Amniotic stem cell (primary cell): Measurements from ENCODE around the gene DVL2.
"Not testable (repeated sequence)": the region's sequence is repeated elsewhere in the genome, so short reads cannot be mapped to it uniquely, and the experiment has no call there.

Experiments
- DNase-seq: peaks from one replicate; lab custom pipeline; 2025; lab: John Stamatoyannopoulos, UW

The DVL2 gene

DNA sequence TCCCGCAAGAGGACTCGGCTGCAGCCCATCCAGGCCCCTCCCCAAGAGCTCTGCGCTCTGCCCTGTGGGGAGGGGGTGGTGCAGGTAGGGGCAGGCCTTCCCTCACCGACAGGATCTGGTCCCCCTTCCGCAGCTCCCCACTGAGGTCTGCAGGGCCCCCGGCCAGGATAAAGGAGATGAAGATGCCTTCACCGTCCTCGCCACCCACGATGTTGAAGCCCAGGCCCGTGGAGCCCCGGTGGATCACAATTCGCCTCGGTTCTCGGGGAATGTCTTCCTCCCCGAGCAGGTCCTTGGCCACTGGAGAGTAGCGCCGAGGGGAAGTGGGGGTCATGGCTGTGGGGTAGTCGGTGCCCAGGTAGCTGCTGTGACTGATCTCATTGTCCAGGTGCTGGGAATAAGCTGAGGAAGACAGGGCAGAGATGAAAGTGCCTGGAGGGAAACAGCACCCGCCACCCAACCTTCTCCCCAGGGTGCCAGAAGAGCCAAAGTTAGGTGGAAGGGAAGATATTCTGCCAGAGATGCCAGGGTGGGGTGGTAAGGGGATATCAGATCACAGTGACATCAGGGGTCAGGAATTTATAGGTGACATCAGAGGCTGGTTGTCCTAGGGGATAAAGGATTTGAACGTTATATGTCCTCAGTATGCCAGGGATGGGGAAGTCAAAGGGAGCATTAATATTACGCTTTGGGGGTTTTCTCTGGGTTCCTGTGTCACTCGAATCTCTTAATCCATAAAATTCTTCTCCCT is 37.5 kb downstream of the DVL2 start:
- no peak for DNase-seq

DNA sequence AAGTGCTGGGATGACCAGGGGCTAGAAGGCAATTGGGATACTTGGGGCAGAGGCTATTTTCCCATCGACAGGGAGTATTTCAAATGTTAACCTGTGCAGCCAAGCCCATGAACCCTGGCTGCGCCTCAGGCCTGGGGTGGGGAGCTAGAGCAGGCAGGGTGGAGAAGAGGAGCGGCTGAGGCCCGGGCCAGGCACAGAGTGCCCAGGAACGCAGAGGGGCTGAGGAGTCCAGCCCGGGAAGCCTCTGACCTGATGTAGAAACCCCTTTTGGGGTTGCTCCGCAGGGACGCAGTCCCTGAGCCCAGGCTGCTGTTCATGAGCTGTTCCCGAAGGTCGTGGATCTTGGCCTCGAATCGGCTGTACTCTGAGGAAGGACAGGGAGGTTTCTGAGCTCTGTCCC is 38.3 kb downstream of the DVL2 start:
- no peak for DNase-seq

DNA sequence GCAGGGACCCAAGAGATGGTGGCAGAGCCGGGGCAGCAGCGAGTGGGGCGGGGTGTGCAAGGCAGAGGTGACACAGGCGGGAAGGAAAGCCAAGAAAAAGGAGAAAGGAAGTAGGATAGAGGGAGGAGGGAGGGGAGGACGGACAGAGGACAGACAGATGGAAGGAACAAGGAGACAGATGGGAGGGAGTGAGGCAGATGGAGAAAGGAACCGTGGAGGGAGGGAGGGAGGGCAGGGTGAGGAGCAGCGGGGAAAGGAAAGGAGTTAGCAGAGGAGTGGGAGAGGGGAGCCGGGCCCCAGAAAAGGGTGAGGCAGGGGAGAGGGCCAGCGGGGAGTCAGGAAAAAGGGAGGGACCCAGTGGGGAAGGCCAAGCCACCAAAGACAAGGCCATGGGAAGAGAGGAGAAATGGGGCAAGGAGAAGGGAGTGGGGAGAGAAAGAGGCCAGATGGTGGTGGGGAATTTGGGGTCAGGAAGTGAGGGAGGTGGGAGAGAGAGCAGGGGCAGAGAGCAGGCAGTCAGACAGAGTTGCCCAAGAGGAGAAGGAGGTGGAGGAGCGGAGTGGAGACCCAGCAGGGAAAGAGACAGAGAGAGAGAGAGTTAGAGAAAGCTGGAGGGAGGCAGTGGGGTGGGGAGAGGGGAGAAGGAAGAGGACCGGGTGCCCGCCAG is 41.9 kb downstream of the DVL2 start:
- DNase-seq: no peak

- peak; percentile 9 for DNase-seq
Measured at GRCh38 chr17:7191571-7192270, 42.6 kb downstream of the DVL2 start.

DNA sequence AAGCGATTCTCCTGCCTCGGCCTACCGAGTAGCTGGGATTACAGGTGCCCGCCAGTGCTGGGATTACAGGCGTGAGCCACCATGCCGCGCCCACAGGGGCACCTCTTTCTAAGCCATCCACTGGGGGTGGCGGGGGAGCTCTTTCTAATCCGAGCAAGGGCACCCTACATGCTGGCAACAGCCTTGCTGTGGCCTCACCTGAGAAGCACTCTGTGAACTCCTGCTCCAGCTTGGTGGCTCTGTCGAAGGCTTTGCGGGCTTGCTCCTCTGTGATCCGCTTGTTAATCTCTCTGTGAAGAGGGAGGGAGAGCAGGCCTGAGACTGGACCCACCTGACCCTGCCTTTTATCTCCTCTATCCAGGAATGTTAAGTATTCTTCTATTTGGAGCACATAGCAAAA is 43.2 kb downstream of the DVL2 start:
- DNase-seq: no peak

DNA sequence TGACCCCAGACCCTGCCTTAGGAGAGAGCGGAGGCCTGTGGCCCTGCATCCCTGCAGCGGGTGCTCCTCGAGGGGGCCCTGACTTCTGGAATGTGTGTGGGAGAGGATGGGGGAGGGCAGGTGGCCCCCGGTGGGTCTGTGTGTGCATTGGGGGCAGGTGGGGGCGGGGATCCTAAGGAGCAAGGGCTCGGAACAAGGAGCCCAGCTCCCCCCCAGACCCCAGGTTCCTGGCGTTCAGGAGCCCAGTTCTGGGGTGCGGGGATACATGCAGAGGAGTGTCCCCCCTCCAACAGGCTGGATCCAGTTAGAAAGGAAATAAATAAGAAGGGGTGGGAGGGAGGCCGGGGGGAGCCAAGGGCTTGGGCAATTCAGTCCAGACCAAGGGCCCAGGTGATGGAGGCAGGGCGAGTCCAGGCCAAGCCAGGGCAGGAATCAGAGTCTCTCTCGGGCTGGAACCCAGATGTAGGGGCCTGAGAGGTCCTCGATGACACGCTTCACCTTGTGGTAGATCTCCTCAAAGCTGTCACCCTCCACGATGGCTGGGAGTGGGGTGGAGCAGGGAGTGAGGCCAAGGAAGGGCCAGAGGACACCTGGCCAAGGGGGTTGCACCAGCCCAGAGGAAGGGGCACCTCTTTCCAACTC is 43.9 kb downstream of the DVL2 start:
- no peak for DNase-seq

DNA sequence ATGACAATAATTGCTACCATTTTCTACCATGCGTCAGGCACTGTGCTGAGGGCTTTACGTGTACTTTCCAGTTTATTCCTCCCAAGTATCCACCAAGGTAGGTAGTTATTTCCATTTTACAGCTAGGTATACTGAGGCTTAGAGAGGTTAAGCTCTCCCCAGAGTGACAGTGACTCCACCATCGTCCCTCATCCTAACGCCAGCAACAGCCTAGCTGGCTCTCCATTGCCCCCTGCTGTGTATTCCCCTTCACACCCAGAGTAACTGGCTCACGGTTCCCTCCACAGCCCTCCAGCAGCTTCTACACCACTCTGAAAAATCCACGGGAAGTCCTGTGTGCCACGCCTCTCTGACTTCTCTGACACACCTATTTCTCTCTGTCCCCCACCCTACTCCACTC is 48.1 kb downstream of the DVL2 start:
- DNase-seq: no peak

DNA sequence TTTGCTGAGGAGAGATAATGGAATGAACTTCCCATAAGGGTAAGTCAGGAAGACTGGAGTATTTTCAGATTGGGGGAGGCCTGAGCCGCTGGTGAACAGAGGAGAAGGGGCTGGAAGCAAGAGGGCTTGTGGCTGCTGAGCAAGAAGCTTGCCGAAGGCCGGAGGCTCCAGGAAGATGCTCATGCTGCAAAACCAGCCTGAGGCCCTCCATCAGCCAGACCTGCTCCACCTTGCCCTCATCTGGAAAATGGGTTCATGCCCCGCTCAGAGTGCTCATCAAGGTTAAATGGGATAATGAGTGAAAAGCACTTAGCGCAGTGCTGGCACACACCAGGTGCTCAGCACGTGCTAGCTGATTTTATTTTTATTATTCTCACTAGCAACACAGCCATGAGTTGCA is 49.7 kb downstream of the DVL2 start:
- DNase-seq: no peak

DNA sequence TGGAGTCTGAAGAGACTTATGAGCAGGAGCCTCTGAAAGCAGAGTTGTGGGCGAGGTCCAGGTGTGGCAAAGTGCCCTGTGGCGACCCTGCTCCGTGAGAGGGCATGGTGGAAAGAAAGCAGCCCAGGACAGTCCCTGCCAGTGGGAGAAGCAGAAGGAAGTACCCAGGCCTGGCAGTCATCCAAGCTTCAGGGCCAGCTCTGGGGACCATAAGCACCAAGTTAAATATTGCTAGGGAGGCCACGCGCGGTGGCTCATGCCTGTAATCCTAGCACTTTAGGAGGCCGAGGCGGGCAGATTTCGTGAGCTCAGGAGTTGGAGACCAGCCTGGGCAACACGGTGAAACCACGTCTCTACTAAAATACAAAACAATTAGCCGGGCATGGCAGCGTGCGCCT is 50.2 kb downstream of the DVL2 start:
- DNase-seq: no peak

- DNase-seq: no peak
Measured at GRCh38 chr17:7183433-7184090, 50.8 kb downstream of the DVL2 start.

DNA sequence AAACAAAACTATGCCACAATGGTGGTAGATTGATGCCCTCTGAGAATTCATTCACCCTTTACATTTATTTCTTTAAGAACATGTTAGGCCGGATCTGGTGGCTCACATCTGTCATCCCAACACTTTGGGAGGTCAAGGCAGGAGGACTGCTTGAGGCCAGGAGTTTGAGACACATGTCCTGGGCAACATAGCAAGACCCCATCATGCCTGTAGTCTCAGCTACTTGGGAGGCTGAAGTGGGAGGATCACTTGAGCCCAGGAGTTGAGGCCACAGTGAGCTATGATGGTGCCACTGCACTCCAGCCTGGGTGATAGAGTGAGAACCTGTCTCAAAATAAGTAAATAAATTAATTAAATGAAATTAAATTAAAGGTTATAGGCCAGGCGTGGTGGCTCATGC is 52.2 kb downstream of the DVL2 start:
- not testable (repeated sequence) for DNase-seq

DNA sequence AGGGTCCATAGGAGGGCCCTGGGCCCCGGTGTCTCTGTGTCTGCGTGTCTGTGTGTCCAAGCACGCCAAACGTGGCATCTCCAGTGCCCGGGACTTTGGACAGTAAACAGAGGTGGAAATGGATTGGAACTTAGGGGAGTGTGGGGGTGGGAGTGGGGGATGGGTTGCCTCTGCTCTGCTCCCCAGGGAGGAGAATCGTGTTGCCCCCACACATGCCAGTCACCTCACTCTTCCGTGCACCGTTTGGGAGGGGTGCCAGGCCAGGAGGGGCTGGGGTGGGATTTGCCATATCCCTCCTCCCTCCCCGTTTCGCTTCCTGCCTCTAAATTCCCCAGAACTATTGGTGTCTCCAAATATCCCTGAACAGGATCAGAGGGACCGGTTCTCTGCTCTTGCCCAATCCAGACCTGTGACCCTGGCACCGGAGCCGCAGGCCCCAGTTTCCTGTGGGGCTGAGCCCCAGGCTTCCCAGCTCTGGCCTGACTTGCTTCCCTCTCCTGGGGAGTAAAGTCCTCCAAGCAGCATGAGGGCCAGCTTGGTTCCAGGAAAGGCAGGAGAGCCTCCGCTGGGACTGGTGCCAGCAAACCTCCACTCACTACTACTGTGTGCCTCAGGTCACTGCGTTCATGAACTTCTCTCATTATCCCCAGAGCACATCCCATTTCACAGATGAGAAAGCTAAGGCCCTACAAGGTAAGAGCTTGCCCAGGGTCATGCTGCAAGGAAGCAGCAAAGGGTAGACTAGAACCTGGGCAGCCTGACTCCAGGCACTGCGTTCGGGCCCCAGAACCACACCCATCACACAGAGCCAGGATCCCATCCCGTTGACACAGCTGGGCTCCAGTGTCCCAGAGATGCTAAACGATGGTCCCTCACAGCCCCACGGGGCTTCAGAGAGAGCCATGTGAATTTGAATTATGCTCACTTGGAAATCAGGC is 54.7 kb downstream of the DVL2 start, which contains the start of gene ASGR1:
Gene ASGR1, minus strand, starts transcription at position 54 of the 938 bp plus-strand sequence. CDS start 807 bp downstream, outside the sequence.
- no peak for DNase-seq

DNA sequence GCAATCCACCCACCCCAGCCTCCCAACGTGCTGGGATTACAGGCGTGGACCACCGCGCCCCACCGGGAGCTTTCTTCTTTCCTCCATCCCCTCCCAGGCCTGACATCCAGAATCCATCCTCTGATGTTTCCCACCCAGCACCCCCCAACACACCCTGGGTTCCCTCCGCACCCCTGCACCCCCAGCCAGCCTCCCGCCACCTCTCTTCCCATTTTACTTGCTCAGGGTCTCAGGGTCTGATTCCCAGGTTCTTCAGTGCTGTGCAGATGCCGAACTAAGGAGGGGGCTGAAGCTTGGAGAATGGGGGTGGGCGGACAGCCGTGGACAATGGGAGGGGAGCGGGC is 55.4 kb downstream of the DVL2 start:
- DNase-seq: no peak

- DNase-seq: no peak
Measured at GRCh38 chr17:7177954-7178477, 56.3 kb downstream of the DVL2 start.

- DNase-seq: peak; percentile 33
Measured at GRCh38 chr17:7177191-7177953, 56.9 kb downstream of the DVL2 start.

DNA sequence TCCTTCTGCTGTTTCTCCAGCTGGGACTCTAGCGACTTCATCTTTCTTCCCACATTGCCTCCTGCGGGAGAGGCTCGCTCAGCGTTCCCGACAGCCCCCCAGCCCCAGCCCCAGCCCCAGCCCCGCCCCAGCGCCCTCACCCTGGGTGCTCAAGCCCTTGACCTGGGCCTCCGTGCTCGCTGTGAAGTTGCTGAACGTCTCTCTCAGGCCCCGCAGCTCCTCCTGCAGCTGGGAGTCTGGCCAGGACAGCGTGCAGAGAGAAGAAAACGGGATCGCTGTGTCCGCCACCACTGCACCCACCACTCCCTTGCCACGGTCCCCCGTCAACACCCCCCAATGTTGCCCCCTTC is 57.5 kb downstream of the DVL2 start:
- no peak for DNase-seq

GRCh38 chr17:7176107-7176840 is 58.0 kb downstream of the DVL2 start:
- DNase-seq: no peak
